ENCODE data around the gene TMEM45A.
"Not testable (repeated sequence)": the region's sequence is repeated elsewhere in the genome, so short reads cannot be mapped to it uniquely, and the experiment has no call there.

The TMEM45A gene

DNA sequence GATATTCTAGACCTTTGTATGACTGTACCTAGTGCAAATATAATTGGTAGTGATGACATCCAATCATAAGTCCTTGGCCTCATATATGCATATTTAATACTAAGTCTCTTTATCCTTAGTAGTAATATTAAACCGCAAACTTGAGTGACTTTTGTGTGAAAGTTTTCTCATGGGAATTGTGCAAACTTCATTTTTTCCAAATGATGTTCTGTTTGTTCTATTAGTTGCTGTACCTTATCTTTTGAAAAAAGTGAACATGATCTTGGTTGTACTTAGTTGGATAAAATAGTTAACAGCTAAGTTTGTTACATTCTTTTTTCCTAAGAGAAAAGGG is 43.2 kb downstream of the TMEM45A start:
- no peak for DNase-seq (ENCODE audit: low spot score)

DNA sequence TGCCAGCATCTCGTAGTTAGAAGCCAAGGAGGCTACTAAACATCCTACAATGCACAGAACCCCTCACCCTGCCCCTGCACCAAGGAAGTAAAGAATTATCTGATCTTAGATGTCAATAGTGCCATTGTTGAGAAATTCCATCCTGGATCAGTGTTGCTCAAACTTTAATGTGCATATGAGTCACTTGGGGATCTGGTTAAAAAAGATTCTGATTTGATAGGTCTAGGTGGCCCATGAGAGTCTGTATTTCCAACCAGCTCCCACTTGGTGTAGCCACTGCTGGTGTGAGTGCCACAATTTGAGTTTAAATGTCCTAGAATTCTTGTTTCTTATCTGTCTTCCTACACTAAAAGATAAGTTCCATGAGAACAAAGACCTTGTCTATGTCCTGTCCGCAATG is 43.7 kb downstream of the TMEM45A start:
- DNase-seq (ENCODE audit: low spot score): no peak

- no peak for DNase-seq (ENCODE audit: low spot score)
Measured at GRCh38 chr3:100537646-100538338, 45.4 kb downstream of the TMEM45A start.

GRCh38 chr3:100538339-100538706 is 45.9 kb downstream of the TMEM45A start:
- DNase-seq (ENCODE audit: low spot score): no peak

GRCh38 chr3:100540791-100541334 is 48.4 kb downstream of the TMEM45A start:
- DNase-seq (ENCODE audit: low spot score): no peak

- DNase-seq (ENCODE audit: low spot score): not testable (repeated sequence)
Measured at GRCh38 chr3:100541428-100541827, 49.0 kb downstream of the TMEM45A start.

GRCh38 chr3:100545371-100545770 is 53.0 kb downstream of the TMEM45A start:
- DNase-seq (ENCODE audit: low spot score): no peak

DNA sequence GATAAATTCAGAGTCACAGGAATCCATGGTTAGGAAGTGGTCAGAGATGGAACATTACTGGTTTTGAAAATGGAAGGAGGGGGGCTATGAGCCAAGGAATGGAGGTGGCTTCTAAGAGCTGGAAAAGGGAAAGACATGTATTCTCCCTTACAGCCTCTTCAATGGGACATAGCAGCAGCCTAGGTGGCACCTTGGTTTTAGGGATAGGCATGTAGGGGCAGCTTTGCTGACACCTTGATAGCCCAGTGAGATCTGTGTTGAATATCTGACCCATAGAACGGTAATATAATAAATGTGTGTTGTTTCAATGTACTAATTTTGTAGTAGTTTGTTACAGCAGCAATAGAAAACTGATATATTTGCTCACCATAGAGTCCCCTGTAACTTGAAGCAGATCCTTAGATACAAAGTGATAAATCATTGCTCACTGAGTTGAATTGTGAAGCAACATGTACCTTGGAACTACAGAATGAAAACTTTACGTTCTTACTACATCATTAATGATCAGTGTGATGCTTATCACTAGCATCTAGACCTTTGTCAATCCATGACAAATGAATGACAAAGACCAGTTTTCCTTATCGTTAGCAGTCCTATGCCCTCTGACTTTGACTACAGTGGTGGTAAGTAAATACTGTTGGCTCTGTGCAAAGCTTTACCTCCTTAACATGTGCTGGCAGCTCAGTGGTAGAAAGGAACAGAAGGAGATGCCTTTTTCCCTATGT is 53.8 kb downstream of the TMEM45A start:
- DNase-seq (ENCODE audit: low spot score): no peak

DNA sequence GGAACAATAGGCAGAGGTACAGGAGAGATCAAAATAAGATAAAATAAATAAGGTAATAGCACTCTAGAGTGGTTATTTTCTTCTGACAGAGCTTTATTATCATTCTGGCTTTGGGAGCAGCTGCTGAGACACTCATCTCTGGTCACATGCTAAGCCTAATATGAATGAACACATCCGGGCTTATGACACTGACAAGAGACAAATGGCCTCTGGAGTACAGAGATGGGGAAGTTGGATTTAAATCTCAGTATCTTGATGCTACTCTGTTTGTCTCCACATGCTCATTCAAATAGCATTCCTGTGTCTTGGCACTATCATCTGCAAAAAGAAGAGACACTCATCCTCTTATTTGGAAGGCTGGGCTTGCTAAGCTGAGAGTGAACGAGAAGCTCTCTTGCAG is 55.6 kb downstream of the TMEM45A start:
- no peak for DNase-seq (ENCODE audit: low spot score)

DNA sequence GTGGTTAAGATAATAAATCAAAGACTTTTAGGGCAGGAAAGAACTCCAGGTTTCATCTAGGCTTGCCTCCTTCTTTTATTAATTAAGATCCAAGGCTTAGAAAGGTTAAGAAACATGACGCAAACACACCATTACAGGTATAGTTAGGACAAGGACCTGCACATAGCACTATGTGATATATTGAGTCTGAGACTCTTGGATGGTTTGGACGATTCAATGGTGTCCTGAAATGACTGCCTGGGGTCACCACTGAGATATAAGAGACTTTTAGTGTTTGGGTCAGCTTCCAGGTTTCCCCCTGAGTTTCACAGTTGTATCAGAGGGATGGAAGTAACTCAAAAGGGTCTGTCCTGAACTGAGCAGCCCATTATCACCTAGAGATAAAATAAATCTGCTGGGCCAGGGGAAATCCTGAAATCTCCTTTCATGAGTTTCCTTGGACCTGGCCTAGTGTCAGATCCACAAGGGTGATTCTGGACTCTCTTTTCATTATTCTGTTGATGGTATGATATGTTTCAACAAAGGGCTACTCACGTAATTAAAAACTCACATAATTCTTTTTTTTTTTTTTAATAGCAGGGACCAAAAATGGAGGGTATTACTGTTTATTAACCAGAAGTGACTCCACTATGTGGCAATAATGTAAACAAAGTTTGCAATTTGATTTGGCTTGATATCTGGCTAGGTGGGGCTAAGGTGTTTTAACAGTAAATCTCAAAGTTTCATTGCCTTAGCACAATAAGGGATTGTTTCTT is 61.4 kb downstream of the TMEM45A start:
- no peak for DNase-seq (ENCODE audit: low spot score)

DNA sequence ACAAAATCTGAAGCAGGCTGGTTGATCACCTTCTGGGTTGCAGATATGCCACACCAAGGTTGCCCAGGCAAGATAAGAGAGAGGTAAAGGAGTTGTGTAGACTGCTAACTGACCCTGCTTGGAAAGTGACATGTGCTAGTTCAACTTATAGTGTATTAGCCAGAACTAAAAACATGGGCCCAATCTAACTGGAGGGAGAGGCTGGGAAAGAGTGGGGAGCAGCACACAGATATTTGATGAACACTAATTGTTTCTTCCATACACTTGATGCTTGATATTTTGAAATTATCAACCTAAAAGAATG is 61.9 kb downstream of the TMEM45A start:
- DNase-seq (ENCODE audit: low spot score): no peak

DNA sequence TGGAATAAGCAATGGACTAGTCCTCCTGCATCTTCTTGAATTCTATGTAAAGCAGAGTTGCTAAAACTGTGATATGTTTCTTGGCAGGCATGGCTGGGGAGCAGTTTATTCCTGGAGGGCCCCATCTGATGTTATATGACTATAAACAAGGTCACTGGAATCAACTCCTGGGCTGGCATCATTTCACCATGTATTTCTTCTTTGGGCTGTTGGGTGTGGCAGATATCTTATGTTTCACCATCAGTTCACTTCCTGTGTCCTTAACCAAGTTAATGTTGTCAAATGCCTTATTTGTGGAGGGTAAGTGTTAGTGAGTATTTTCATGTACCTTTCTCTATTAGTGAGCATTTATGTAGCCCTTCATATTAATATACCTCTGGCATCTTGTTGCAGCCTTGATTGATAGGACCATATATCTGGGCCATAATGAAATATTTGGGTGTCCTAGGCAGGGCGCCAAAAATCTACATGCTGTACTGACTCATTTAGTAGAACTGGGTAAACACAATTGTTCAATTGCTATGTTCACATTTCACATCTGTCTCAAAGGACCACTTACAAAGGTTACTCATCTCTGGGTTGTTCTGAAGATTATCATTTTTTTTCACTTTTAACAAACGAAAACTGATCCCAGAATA is 64.4 kb downstream of the TMEM45A start:
- DNase-seq (ENCODE audit: low spot score): no peak

- DNase-seq (ENCODE audit: low spot score): no peak
Measured at GRCh38 chr3:100558233-100558632, 65.8 kb downstream of the TMEM45A start.

GRCh38 chr3:100560426-100560825 is 68.0 kb downstream of the TMEM45A start:
- DNase-seq (ENCODE audit: low spot score): no peak

DNA sequence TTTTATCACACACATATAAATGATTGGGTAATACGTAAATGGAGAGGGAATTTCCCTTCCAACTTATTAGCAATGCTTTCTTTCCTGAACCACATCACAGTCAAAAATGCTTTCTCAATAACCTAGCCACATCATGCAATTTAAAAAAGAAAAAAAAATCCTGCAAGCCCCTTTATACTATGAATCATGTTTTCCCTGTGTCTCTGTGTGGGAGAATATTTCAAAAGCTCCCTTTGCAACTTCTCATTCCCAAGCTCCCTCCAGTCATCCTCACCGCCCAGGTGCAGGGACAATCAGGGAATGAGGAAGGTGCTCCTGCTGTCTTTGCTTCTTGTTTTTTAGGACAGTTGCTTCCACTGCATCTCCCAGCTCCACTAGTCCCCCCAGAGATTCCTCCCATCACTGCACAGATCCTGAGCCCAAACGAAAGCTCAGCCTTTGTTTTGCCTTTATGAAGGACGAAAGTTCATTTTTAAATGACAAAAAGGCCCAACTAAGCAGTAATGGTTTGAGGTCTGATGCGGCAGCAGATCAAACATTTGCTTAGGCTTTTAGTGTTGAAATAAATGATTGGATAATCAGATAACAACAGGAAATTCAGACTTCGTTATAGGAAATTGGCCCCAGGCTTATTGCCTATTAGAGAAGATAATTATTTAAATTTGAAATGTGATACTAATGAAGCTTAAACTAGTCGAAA is 69.2 kb downstream of the TMEM45A start:
- peak; percentile 55 for DNase-seq (ENCODE audit: low spot score)

DNA sequence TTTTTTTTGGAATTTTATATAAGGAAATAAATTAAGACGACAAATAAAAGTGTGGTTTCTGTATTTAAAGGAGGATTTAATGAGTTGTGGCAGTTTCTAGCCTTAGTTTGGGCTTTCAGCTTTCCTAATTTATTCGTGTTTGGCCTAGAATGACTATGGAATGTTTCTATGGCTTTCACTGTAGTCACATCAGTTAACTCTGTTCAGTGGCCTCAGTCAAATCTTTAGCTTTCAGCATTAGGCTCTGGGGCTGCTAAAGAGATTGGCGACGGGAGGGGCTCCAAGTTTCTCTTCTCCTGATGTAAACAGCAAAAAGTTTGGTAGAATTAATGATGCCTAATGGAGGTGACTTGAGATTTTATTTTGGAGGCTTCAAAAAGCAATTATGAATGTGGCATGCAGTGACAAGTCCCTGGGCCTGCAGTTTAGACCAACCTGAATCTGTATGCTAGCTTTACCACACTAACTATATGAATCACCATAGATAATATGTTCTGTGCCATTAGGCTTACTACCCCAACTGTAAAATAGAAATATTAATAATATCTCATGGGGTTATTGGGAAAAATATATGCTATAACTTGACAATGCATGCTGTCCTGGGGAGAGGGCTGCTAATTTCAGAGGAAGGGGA is 69.9 kb downstream of the TMEM45A start:
- DNase-seq (ENCODE audit: low spot score): no peak

- DNase-seq (ENCODE audit: low spot score): no peak
Measured at GRCh38 chr3:100563228-100563627, 70.8 kb downstream of the TMEM45A start.

GRCh38 chr3:100563652-100564211 is 71.3 kb downstream of the TMEM45A start:
- DNase-seq (ENCODE audit: low spot score): no peak

GRCh38 chr3:100570811-100571210 is 78.4 kb downstream of the TMEM45A start:
- DNase-seq (ENCODE audit: low spot score): no peak

GRCh38 chr3:100574536-100574935 is 82.1 kb downstream of the TMEM45A start:
- DNase-seq (ENCODE audit: low spot score): no peak

GRCh38 chr3:100575704-100576103 is 83.3 kb downstream of the TMEM45A start:
- no peak for DNase-seq (ENCODE audit: low spot score)
